NCI-H128 (cell line): Measurements from ENCODE around the gene FGR.

Experiments used
- DNase-seq: peaks from one replicate; lab custom pipeline; 2025; ENCODE audit not compliant: unreplicated experiment; lab: John Stamatoyannopoulos, UW

Gene FGR

DNA sequence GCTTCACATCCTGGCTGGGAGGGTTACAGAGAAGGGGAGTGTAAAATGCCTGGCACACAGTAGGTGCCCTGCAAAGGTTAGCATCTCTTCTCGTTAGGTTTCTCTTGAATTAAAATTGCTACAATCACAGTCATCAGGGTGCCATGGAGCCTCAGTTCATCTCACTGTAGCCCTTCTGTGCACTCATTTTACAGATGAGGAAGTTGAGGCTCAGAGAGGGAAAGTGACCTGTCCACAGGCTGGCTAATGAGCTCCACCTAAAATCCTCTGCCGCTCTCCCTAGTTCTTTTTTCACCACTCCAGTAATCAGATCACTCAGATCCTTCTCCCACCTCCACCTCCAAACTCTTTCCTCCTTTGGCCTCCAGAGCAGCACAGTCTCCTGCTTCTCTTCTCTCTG is 17.6 kb downstream of the FGR start:
- no peak for DNase-seq

- DNase-seq: no peak
Observed at GRCh38 chr1:27616441-27616840, 18.5 kb downstream of the FGR start.

DNA sequence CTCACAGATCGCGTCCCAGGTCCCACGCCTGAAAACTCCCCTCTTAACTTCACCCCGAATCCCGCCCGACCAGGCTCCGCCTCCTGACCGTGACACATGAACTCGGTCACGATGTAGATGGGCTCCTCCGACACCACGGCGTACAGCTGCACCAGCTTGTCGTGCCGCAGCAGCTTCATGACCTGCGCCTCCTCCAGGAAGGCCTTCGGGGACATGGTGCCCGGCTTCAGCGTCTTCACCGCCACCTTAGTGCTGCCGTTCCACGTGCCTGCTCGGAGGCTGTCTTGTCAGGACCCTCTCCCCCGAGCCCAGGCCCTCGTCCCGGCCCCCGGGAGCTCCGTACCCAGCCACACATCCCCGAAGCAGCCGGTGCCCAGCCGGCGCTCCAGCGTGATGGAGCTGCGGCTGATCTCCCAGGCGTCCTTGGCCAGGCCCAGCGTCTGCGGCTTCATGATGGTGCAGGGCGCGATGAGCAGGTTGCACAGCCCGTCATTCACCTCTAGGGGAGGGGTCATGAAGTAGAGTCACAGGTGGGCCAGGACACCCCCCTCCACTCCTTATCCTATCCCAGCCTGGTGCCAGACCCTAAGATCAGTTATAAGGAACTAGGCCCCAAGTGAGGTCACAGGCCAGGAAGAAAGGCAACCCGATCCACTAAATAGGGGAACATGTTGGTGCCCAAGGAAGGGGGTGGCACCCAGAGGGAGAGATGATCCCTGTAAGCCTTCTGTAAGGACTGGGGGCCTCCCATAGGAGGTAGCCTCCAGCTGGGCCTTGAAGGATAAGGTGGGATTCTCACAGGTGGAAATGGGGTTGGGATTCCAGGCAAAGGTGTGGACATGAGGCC is 19.4 kb downstream of the FGR start:
- DNase-seq: no peak

DNA sequence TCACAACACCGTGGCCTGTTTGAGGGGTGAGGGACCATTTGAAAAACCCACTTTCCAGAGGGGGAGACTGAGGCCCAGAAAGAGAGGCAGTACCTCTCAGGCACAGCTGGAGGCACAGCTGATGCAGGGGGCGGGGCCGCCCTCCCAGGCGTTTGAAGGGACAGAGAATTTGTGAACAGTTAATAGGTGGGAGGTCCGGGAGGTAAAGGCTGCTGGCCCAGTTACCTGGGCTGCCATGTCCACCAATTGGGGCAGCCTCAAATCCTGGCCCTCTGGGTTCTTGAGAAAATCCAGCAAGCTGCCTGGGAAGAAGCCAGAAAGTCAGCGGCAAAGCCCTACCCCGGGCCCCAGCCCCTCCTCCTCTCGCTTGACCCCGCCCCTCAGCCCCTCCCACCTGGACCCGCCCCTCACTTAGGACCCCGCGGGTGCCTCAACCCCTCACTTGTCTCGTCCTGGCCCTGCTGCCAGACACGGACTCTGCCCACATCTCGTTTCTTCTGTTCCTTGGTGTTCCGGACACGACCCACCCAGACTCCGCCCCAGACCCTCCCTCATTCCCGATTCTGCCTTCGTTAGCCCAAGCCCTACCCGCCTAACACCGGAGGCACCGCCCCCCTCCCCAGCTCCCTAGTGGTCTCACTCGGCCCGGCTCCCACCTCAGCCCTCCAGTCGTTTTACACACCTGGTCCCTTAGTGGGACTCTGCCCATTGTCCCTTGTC is 20.2 kb downstream of the FGR start:
- no peak for DNase-seq

DNA sequence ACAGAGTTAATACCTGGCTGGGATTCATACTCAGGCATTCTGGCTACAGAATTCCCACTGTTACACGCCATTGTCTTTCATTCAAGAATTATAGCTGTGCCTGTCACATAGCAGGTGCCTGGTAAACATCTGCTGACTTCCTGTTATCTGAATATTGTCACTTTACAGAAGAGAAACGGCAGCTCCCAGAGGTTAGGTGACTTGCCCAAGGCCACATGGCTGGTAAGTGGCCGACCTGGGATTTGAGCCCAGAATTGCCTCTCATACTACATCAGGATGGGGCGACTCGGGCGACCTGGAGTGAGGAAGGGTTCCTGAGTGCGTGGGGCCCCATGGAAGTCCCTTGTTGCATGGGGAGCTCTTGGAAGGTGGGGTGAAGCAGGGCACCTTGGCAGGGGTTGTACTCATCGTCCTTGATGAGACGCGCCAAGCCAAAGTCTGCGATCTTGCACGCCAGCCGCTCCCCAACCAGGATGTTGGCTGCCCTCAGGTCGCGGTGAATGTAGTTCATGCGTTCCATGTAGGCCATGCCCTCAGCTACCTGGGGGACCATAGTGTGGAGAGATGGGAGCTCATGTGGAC is 20.9 kb downstream of the FGR start:
- no peak for DNase-seq

DNA sequence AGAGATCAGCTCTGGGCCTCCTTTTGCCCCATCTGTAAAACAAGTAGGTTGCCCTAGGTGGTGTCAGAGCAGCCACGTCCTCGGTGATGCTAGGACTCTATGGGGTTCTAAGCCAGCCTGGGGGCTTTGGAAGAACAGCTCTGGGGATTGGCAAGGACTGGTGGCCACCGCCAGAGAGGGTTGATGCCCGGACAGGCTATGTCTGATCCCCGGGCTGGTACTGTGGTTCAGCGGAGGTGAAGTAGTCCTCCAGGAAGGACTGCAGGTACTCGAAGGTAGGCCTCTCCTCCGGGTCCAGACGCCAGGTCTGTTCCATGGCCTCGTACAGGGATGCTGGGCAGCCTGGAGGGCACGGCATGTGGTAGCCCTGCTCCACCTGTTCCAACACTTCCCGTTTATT is 22.3 kb downstream of the FGR start:
- DNase-seq: no peak

- no peak for DNase-seq
Observed at GRCh38 chr1:27611450-27611849, 23.5 kb downstream of the FGR start.

GRCh38 chr1:27609618-27610240 is 25.3 kb downstream of the FGR start:
- no peak for DNase-seq

- no peak for DNase-seq
Observed at GRCh38 chr1:27609210-27609555, 25.8 kb downstream of the FGR start.

DNA sequence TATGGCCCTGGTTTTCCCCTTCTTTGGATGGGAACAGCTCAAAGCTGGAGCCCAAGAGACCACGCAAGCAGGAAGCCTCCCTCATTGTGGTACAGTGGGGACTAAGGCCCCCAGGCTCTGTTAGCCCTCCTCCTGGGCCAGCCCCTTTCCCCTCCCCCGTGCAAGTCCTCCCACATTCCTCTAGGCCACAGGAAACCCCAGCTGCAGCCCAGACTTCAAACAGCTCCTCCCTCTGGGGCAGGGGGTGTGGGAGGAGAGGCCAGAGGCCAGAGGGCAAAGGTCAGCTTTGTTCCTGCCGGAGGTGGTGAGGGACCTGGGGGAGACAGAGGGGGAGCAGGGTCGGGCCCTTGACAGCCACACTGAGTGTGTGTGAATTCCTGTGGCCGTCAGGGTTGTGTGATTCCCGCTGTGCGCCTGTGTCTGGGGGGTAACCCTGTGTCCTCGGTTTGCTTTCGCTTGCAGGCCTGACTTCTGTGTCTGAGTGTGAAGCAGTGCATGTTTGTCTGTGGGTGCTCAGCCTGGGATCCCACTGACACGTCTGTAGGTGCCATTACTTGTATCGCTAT is 27.7 kb downstream of the FGR start:
- DNase-seq: no peak

GRCh38 chr1:27606708-27607238 is 28.2 kb downstream of the FGR start:
- DNase-seq: no peak

GRCh38 chr1:27605796-27606707 is 28.9 kb downstream of the FGR start:
- DNase-seq: peak; percentile 69

- no peak for DNase-seq
Observed at GRCh38 chr1:27605300-27605766, 29.7 kb downstream of the FGR start.

DNA sequence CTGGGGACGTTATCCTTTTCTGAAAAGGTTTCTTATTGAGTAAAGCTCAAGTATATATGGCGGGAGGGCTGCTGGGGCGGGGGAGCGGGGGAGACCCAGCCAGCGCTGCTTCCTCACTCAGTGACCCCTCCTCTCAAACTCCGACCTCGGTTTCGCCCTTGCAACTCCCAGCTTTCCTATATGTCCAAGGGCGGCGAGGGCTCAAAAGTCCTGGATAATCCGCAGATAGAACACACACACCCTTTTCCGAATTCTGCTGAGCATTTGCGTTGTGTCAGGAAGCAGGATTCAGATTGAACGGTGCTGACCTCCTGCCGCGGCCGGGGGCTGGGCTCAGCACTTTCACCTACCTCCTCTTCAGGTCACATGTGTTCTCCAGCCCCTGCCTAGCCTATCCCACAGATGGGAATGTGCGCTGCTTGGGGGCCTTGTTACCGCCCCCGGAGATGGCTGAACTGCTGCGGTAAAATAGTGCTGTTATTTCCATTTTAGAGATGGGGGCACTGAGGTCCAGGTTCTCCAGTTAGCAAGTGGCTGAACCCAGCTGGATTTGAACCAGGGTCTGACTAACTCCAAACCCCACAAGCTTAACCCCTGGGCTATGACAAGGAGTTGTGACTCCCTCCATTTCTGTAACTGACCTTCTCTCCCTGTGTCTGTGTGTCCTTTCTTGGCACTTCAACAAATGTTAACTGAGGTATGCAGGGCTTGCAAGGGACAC is 30.2 kb downstream of the FGR start:
- DNase-seq: no peak

- peak; percentile 91 for DNase-seq
Observed at GRCh38 chr1:27603681-27604578, 31.1 kb downstream of the FGR start, which contains the start of gene AHDC1. Gene AHDC1 (minus strand): TSS chr1:27604144. CDS start chr1:27552115, 52,029 bp downstream.

DNA sequence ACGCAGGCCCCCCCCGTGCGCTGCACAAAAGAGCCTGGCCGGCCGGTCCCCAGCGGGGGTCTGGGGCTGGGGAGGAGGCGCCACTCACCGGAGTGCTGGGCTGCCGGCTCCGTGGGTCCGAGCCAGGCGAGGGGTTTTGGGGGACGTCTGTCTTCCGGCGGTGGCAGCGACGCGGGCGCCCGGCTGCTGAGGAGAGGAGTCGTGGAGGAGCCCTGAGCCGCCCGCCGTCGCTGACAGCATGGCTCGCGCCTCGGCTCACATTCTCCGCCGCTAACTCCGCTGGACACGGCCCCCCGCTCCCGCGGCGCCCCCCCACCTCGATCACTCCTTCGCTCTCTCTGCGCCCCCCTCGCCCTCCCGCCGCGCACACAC is 31.7 kb downstream of the FGR start:
- DNase-seq: no peak

- DNase-seq: peak; percentile 37
Observed at GRCh38 chr1:27602462-27603308, 32.3 kb downstream of the FGR start.
